RWPE1 (cell line): ENCODE data around the gene IFT57.

ENCODE experiments used
- CTCF ChIA-PET: fragments of 350-600 bp; sonication (Branson Sonifier 250); formaldehyde crosslinking; extraction: SDS; loops from one replicate; lab custom pipeline; 2021; lab: Yijun Ruan, JAX
- POLR2A ChIA-PET: fragments of 400-600 bp; formaldehyde crosslinking; extraction: SDS; loops from one replicate; lab custom pipeline; 2020; ENCODE audit warnings: antibody characterized with exemption; ENCODE audit not compliant: low non-redundant PET; lab: Yijun Ruan, JAX
- DNase-seq: peaks from one replicate; pipeline ENCODE4 v3.0.0; 2012; ENCODE audit warnings: low spot score
- H3K27ac ChIP-seq: fragments of 450-650 bp; 2 replicates; pipeline ENCODE4 v1.5.1; 2017
- CTCF ChIP-seq: fragments of 450-650 bp; conservative IDR thresholded peaks from 2 replicates; pipeline ENCODE4 v1.5.1; 2017; ENCODE audit warnings: low read depth, mild to moderate bottlenecking

The IFT57 gene

GRCh38 chr3:108208831-108209230 is 13.4 kb downstream of the IFT57 start:
- DNase-seq: no peak
- ChIA-PET CTCF (no interaction called here), POLR2A (no interaction called here)
- no peak overlapping the region for H3K27ac ChIP-seq
- no peak for TF ChIP-seq CTCF

GRCh38 chr3:108202834-108203233 is 19.4 kb downstream of the IFT57 start:
- DNase-seq: no peak
- ChIA-PET CTCF (no interaction called here), POLR2A (no interaction called here)
- no peak for TF ChIP-seq CTCF
- no peak overlapping the region for H3K27ac ChIP-seq

GRCh38 chr3:108202080-108202479 is 20.1 kb downstream of the IFT57 start:
- POLR2A ChIA-PET: no interaction called here
- TF ChIP-seq CTCF: no peak
- CTCF ChIA-PET: no interaction called here
- no peak overlapping the region for H3K27ac ChIP-seq
- no peak for DNase-seq

- POLR2A ChIA-PET: no interaction called here
- TF ChIP-seq CTCF: no peak
- DNase-seq: no peak
- no peak overlapping the region for H3K27ac ChIP-seq
- CTCF ChIA-PET: no interaction called here
Measured at GRCh38 chr3:108201258-108201657, 21.0 kb downstream of the IFT57 start.

- CTCF ChIA-PET: no interaction called here
- POLR2A ChIA-PET: no interaction called here
- DNase-seq: no peak
- TF ChIP-seq CTCF: no peak
- H3K27ac ChIP-seq: no peak overlapping the region
Measured at GRCh38 chr3:108200578-108200977, 21.6 kb downstream of the IFT57 start.

- ChIA-PET POLR2A (no interaction called here), CTCF (no interaction called here)
- no peak overlapping the region for H3K27ac ChIP-seq
- TF ChIP-seq CTCF: no peak
- DNase-seq: no peak
Measured at GRCh38 chr3:108200024-108200423, 22.2 kb downstream of the IFT57 start.

- no peak overlapping the region for H3K27ac ChIP-seq
- POLR2A ChIA-PET: no interaction called here
- DNase-seq: no peak
- no peak for TF ChIP-seq CTCF
- CTCF ChIA-PET: no interaction called here
Measured at GRCh38 chr3:108191394-108191793, 30.8 kb downstream of the IFT57 start.
